Hair follicle dermal papilla cell (primary cell): ENCODE data around the gene POTEI. TPM values are rescaled to one million over a fixed set of nuclear protein-coding genes. Genes with fewer than 3 reads are reported as not detected.

Experiments used
- small RNA-seq: library from RNA; depleted of rRNA; stranded (forward); fragments of <200 nt; gene quantifications from one replicate; pipeline ENCODE3, GENCODE V24; 2012
- total RNA-seq: library from RNA; depleted of rRNA; stranded (reverse); fragments of >200 nt; gene quantifications from 2 replicates; pipeline ENCODE4 v1.2.3, GENCODE V29; 2012

POTEI gene
- total RNA-seq: not detected in 2 replicates

DNA sequence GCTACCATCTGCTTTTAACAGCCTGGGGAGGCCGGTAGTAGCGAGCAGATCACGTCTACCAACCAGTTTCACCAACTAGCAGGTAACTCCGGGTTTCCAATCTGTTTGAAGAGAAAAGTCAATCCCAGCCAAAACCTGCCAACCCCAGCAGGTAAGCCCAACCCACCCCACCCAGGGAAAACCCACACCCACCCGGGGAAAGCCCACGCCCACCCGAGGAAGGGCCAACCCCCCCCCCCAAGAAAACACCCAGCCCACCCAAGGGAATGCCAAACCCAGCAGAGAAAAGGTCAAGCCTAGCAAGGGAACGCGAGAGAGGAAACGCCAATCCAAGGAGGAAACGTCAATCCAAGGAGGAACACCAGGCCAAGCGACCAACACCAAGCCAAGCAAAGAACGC lies at the start of gene POTEI:
TSS of gene POTEI (minus strand) at position 101 of the 400 bp plus-strand sequence. CDS start at position 8, 93 bp downstream.

DNA sequence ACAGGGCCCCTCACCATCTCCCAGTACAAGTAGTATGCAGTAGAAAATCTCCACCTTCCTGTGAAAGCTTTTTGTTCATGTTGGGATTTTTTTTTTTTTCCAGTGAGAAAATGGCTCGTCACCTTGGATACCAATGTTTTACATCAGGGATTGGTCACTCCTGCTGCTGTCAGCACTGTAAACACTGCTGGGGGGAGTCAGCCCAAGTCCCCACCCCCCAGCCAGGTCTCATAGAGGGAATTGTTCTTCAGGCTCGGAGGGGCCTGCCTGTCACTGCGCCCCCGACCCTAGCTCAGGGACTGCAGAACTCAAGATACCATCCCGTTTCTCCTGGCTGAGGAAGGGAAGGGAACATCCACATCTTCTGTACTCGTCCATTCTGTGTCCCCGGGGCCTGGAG lies 11.9 kb upstream of the POTEI start, which contains the start of gene CFC1B:
TSS of gene CFC1B (plus strand) at position 231 of the 400 bp plus-strand sequence. CDS start 263 bp downstream, outside the sequence.

Small RNA genes lying within 50 kb of the gene (small RNA-seq; reads per million reads assigned to genes)
- gene RF00017: not detected
- not detected for gene RNU6-473P

Other genes starting within 250 kb of the POTEI start
- gene IMP4, start 166.4 kb downstream of the POTEI start, total RNA-seq: 62.9 and 67.7 TPM in 2 replicates
- 20.5 and 21.4 TPM in 2 replicates for gene PTPN18, start 153.3 kb downstream of the POTEI start, total RNA-seq
- not detected in 2 replicates for gene CFC1B, start 11.9 kb upstream of the POTEI start, total RNA-seq
- gene CFC1, start 90.2 kb upstream of the POTEI start, total RNA-seq: not detected in 2 replicates
- not detected in 2 replicates for gene POTEJ, start 102.1 kb upstream of the POTEI start, total RNA-seq
- gene GPR148, start 219.7 kb upstream of the POTEI start, total RNA-seq: not detected in 2 replicates
- not detected in 2 replicates for gene AMER3, start 246.2 kb upstream of the POTEI start, total RNA-seq